GM19351 (cell line): Measurements from ENCODE around the gene CLTA.
"Not testable (repeated sequence)": the region's sequence is repeated elsewhere in the genome, so short reads cannot be mapped to it uniquely, and the experiment has no call there.

ENCODE experiments used
- ATAC-seq: cut with Tn5 transposase; IDR thresholded peaks from one replicate; pipeline ENCODE4 v1.9.1; 2021; ENCODE audit warnings: mild to moderate bottlenecking, moderate library complexity; ENCODE audit not compliant: unreplicated experiment

CLTA gene

GRCh38 chr9:36158122-36158521 lies 32.6 kb upstream of the CLTA start:
- ATAC-seq: no peak

GRCh38 chr9:36158917-36159316 lies 31.8 kb upstream of the CLTA start:
- no peak for ATAC-seq

- not testable (repeated sequence) for ATAC-seq
Measured at GRCh38 chr9:36159509-36159908, 31.2 kb upstream of the CLTA start.

- not testable (repeated sequence) for ATAC-seq
Measured at GRCh38 chr9:36160126-36160525, 30.6 kb upstream of the CLTA start.

- ATAC-seq: no peak
Measured at GRCh38 chr9:36161187-36161586, 29.5 kb upstream of the CLTA start.

GRCh38 chr9:36162211-36162738 lies 28.4 kb upstream of the CLTA start:
- no peak for ATAC-seq

GRCh38 chr9:36163049-36163785 lies 27.5 kb upstream of the CLTA start:
- ATAC-seq: no peak

GRCh38 chr9:36163786-36164170 lies 26.9 kb upstream of the CLTA start:
- ATAC-seq: no peak

GRCh38 chr9:36164372-36164771 lies 26.3 kb upstream of the CLTA start:
- ATAC-seq: no peak

- no peak for ATAC-seq
Measured at GRCh38 chr9:36164989-36165388, 25.7 kb upstream of the CLTA start.

GRCh38 chr9:36165826-36166167 lies 24.9 kb upstream of the CLTA start:
- ATAC-seq: no peak

- ATAC-seq: peak; percentile 94
Measured at GRCh38 chr9:36166168-36166927, 24.4 kb upstream of the CLTA start.

GRCh38 chr9:36169166-36169565 lies 21.6 kb upstream of the CLTA start, which contains the start of gene CCIN:
TSS of gene CCIN (plus strand) at chr9:36169388. CDS start at chr9:36169503, 115 bp downstream.
- no peak for ATAC-seq

GRCh38 chr9:36169708-36170107 lies 21.0 kb upstream of the CLTA start:
- ATAC-seq: no peak

- no peak for ATAC-seq
Measured at GRCh38 chr9:36170531-36170930, 20.2 kb upstream of the CLTA start.

- no peak for ATAC-seq
Measured at GRCh38 chr9:36173861-36174260, 16.9 kb upstream of the CLTA start.

GRCh38 chr9:36174271-36174670 lies 16.4 kb upstream of the CLTA start:
- no peak for ATAC-seq

- no peak for ATAC-seq
Measured at GRCh38 chr9:36174731-36175130, 16.0 kb upstream of the CLTA start.

GRCh38 chr9:36175209-36175608 lies 15.5 kb upstream of the CLTA start:
- not testable (repeated sequence) for ATAC-seq

- not testable (repeated sequence) for ATAC-seq
Measured at GRCh38 chr9:36176496-36176895, 14.2 kb upstream of the CLTA start.

- ATAC-seq: no peak
Measured at GRCh38 chr9:36177571-36177970, 13.2 kb upstream of the CLTA start.

- not testable (repeated sequence) for ATAC-seq
Measured at GRCh38 chr9:36180243-36180642, 10.5 kb upstream of the CLTA start.
